ENCODE results near the gene CROCC2.
"Not testable (repeated sequence)": the region's sequence is repeated elsewhere in the genome, so short reads cannot be mapped to it uniquely, and the experiment has no call there.

The CROCC2 gene

GRCh38 chr2:240972201-240972600 is 66.1 kb downstream of the CROCC2 start:
- DNase-seq, result no peak

GRCh38 chr2:240972636-240973521 is 66.7 kb downstream of the CROCC2 start:
- DNase-seq, result no peak

GRCh38 chr2:240974771-240975572 is 68.8 kb downstream of the CROCC2 start:
- no peak for DNase-seq

GRCh38 chr2:240975903-240976302 is 69.8 kb downstream of the CROCC2 start:
- not testable (repeated sequence) for DNase-seq

GRCh38 chr2:240981280-240981679 is 75.1 kb downstream of the CROCC2 start:
- no peak for DNase-seq

- no peak for DNase-seq
Measured at GRCh38 chr2:240981871-240982800, 76.0 kb downstream of the CROCC2 start.

- no peak for DNase-seq
Measured at GRCh38 chr2:240982821-240983281, 76.7 kb downstream of the CROCC2 start.

- peak; percentile 72 for DNase-seq
Measured at GRCh38 chr2:240983361-240983995, 77.3 kb downstream of the CROCC2 start.

- no peak for DNase-seq
Measured at GRCh38 chr2:240983996-240984498, 77.9 kb downstream of the CROCC2 start.

GRCh38 chr2:240985881-240986786 is 80.0 kb downstream of the CROCC2 start:
- no peak for DNase-seq

- no peak for DNase-seq
Measured at GRCh38 chr2:240986787-240987411, 80.8 kb downstream of the CROCC2 start.

GRCh38 chr2:240987588-240987987 is 81.5 kb downstream of the CROCC2 start:
- no peak for DNase-seq

- no peak for DNase-seq
Measured at GRCh38 chr2:240988146-240988545, 82.0 kb downstream of the CROCC2 start.

- no peak for DNase-seq
Measured at GRCh38 chr2:240988571-240989271, 82.6 kb downstream of the CROCC2 start.

GRCh38 chr2:240989451-240990265 is 83.5 kb downstream of the CROCC2 start:
- no peak for DNase-seq

GRCh38 chr2:240990266-240990529 is 84.1 kb downstream of the CROCC2 start:
- DNase-seq, result no peak

- DNase-seq, result no peak
Measured at GRCh38 chr2:240990726-240991377, 84.7 kb downstream of the CROCC2 start.

Data from activated CD8-positive, alpha-beta memory T cell treated with anti-CD3 and anti-CD28 coated beads, Interleukin-2, amount 50 U/mL, for 48 hours (primary cell).